ENCODE data around the gene GHR.
"Not testable (repeated sequence)": the region's sequence is repeated elsewhere in the genome, so short reads cannot be mapped to it uniquely, and the experiment has no call there.

The GHR gene

DNA sequence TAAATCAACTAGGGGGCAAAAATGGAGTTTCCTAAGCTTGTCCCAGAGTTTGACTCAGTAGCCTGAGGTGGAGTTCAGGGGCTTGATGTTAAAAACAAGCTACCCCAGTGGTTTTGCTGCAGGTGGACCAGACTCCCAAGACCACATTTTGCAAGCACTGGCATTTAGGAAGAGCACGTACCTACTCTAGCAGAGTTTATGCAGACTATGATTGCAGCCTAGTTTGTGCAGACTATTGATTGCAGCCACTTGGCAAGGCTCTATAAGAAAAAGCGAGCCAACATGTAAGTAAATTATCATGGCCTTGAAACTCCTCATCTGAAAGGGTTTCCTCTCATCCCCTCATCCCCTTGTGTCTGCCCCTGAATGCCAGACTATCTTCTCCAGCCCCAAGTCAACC, 231.4 kb downstream of the GHR start:
- DNase-seq = no peak

GRCh38 chr5:42655982-42656650, 232.9 kb downstream of the GHR start:
- DNase-seq = no peak

DNA sequence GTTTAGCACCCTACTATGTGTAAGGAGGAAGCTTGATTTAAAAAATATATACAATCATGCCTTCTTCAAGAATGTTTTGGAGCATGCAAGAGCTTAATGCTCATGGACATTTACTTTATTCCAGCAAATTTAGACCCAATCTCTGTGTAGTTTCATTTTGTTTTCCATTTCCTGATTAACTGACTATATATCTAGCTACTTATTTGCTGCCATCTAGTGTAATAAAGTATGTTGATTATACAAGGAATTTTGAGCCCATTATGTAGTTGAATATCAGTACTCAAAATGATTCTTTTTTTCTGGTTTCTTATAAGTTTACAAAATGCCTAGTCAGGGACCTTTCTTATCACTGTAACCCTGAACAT, 233.4 kb downstream of the GHR start:
- DNase-seq = no peak

DNA sequence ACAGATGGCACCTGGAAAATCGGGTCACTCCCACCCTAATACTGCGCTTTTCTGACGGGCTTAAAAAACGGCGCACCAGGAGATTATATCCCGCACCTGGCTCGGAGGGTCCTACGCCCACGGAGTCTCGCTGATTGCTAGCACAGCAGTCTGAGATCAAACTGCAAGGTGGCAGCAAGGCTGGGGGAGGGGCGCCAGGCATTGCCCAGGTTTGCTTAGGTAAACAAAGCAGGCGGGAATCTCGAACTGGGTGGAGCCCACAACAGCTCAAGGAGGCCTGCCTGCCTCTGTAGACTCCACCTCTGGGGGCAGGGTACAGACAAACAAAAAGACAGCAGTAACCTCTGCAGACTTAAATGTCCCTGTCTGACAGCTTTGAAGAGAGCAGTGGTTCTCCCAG, 236.6 kb downstream of the GHR start:
- not testable (repeated sequence) for DNase-seq

DNA sequence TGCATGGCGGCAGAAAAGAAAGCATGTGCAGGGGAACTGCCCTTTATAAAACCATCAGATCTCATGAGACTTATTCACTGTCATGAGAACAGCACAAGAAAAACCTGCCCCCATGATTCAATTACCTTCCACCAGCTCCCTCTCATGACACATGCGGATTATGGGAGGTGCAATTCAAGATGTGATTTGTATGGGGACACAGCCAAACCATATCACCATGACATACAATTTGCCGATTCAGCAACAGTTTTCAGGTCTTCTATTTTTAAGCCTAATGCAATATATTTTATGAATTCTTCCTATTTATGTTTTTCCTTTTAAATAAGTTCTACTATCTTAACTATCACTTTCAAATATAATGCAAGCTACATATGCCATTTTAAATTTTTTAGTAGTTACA, 242.6 kb downstream of the GHR start:
- DNase-seq = no peak

DNA sequence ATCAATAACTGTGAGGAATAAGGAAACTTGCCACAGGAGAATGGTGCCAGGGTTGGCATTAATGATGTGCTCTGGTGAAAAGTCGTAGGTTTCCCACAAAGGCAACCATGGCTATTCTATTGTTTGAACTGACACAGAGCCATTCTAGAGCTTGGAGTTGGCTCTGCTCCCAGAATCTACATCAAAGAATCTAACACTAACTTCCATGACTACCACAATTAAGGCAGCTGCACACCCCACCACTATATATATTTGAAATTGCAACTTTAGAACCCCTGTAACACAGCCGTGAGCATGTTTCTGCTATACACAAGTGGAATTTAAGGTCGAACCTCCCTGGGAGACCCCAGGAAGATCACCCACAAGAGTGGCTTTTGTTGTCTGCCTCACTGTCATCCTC, 243.6 kb downstream of the GHR start:
- DNase-seq = no peak

- no peak for DNase-seq
These were observed 245.0 kb downstream of the GHR start for GRCh38 chr5:42668254-42668653.

DNA sequence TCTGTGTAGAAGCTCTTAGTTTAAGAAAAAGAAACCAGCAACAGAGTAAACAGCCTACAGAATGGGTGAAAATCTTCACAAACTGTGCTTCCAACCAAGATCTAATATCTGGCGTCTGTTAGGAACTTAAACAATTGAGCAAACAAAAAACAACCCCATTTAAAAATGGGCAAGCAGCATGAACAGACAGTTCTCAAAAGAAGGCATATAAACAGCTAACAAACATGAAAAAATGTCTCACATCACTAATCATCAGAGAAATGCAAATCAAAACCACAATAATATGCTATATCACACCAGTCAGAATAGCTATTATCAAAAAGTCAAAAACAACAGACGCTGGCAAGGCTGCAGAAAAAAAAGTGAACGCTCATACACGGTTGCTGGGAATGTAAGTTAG, 249.7 kb downstream of the GHR start:
- no peak for DNase-seq

DNA sequence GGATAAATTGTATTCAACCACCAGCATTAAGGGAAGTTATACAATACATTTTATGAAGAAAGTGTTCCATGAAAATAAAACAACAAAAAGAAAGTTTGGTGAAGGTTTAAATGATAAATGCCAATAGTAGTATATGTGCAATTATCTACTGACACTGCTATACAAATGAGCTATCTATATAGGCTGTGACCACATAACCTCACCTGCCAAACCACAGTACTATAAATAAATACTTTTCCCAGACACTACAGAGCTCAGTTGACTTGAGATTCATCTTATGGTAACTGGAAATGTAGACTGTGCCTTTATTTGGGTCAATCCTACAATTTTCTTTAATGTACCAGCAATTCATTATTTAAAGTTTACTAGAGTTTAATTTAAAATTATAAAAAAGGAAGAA, 252.4 kb downstream of the GHR start:
- no peak for DNase-seq

GRCh38 chr5:42676362-42676761, 253.1 kb downstream of the GHR start:
- no peak for DNase-seq

- no peak for DNase-seq
These were observed 254.1 kb downstream of the GHR start for GRCh38 chr5:42677156-42677842.

DNA sequence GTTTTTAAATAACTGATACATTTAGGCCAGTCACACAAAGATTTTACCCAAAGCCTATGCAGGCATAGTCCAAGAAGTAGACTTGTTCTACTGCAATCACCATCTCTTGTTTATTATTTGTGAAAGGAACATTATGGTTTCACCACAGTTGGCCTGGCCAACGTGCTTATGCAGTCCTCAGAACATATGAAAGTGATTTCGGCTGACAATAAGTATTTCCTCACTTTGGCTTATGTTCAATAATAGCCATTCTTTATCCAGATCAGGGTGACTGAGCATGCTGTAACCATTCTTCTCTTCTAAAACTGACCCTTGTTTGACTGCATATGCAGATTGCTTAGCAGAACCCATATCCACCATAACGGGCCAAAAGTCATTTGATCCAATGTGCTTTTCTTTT, 256.8 kb downstream of the GHR start:
- DNase-seq = no peak

DNA sequence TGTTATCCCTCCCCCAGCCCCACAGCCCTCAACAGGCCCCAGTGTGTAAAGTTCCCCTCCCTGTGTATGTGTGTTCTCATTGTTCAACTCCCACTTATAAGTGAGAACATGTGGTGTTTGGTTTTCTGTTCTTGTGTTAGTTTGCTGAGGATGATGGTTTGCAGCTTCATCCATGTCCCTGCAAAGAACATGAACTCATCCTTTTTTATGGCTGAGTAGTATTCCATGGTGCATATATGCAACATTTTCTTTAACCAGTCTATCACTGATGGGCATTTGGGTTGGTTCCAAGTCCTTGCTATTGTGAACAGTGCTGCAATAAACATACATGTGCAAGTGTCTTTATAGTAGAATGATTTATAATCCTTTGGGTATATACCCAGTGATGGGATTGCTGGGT, 261.8 kb downstream of the GHR start:
- not testable (repeated sequence) for DNase-seq

DNA sequence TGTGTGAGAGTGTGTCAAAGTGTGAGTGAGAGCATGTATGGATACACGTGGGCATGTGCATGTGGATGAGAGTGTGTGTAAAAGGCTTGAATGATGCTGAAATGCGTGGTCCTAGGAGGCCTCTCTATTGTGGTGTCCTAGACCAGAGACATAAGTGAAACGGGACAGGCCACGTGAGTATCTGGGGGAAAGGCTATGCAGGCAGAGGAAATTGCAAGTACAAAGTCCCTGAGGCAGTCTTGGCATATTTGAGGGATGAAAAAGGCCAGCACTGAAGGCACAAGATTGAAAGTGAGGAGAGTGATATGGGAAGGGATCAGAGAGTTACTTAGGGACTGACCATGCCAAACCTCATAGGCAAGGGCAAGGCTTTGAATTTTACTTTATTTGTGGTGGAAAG, 266.2 kb downstream of the GHR start:
- no peak for DNase-seq

DNA sequence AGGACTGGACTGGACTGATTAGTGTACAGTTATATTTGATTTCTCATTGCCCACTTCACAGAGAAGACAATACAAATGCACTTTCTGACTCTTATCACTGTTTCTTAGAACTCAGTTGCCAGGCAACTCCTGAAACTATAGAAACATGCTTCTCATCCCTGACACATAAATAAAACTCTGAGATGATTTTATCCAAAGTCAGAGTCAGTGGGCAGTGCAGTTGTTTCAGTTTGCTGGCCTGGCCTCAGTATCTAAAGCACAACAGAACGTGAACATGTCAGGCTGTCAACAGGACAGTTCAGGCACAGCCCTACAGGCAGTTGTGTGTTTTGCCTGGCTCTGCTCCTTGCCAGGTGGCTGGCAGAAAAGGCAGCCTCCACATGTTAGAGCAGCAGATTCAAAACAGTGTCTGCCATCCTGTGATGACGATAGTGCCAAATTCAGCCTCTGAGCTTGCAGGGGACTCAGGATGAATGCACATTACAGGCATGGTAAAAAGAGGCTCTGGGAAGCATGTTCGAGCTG, 268.2 kb downstream of the GHR start:
- DNase-seq = no peak

- no peak for DNase-seq
These were observed 278.3 kb downstream of the GHR start for GRCh38 chr5:42701351-42702059.

- no peak for DNase-seq
These were observed 280.0 kb downstream of the GHR start for GRCh38 chr5:42703238-42703637.

GRCh38 chr5:42715785-42716184, 292.5 kb downstream of the GHR start:
- DNase-seq = no peak

- no peak for DNase-seq
These were observed 295.4 kb downstream of the GHR start for GRCh38 chr5:42718591-42718990.

DNA sequence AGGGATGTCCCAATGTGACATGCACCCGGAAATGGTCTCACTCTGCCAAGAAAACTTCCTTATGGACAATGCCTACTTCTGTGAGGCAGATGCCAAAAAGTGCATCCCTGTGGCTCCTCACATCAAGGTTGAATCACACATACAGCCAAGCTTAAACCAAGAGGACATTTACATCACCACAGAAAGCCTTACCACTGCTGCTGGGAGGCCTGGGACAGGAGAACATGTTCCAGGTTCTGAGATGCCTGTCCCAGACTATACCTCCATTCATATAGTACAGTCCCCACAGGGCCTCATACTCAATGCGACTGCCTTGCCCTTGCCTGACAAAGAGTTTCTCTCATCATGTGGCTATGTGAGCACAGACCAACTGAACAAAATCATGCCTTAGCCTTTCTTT, 295.8 kb downstream of the GHR start:
- DNase-seq = no peak

DNA sequence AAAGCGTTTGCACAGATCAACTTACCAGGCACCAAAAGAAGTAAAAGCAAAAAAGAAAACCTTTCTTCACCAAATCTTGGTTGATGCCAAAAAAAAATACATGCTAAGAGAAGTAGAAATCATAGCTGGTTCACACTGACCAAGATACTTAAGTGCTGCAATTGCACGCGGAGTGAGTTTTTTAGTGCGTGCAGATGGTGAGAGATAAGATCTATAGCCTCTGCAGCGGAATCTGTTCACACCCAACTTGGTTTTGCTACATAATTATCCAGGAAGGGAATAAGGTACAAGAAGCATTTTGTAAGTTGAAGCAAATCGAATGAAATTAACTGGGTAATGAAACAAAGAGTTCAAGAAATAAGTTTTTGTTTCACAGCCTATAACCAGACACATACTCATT, 297.0 kb downstream of the GHR start:
- no peak for DNase-seq

DNA sequence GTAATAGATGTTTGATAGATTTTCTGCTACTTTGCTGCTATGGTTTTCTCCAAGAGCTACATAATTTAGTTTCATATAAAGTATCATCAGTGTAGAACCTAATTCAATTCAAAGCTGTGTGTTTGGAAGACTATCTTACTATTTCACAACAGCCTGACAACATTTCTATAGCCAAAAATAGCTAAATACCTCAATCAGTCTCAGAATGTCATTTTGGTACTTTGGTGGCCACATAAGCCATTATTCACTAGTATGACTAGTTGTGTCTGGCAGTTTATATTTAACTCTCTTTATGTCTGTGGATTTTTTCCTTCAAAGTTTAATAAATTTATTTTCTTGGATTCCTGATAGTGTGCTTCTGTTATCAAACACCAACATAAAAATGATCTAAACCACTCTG, 298.2 kb downstream of the GHR start:
- DNase-seq = no peak

DNA sequence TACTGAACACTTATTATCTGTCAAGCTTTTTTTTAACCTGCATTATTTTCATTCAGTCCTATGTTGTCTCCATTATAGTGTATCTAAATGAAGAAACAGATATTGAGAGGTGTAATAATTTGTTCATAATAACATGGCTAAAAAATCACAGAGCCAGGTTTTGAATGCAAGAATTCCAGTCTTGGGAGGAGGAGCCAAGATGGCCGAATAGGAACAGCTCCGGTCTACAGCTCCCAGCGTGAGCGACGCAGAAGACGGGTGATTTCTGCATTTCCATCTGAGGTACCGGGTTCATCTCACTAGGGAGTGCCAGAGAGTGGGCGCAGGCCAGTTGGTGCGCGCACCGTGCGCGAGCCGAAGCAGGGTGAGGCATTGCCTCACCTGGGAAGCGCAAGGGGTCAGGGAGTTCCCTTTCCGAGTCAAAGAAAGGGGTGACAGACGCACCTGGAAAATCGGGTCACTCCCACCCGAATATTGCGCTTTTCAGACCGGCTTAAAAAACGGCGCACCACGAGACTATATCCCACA, 311.4 kb downstream of the GHR start:
- not testable (repeated sequence) for DNase-seq

GRCh38 chr5:42740920-42741319, 317.7 kb downstream of the GHR start:
- no peak for DNase-seq
